ES-I3 (cell line): ENCODE data around the gene HEPACAM2.

ENCODE experiments used
- H3K36me3 ChIP-seq: 2 replicates; pipeline ENCODE4 v1.6.1; 2013; ENCODE audit warnings: mild to moderate bottlenecking, low read length, control low read depth, moderate library complexity; ENCODE audit not compliant: insufficient read depth
- H3K4me1 ChIP-seq: 2 replicates; pipeline ENCODE4 v1.6.1; 2013; ENCODE audit warnings: mild to moderate bottlenecking, control low read depth, low read length; ENCODE audit not compliant: insufficient read depth
- H3K9ac ChIP-seq: 2 replicates; pipeline ENCODE4 v1.6.1; 2013; ENCODE audit warnings: low read depth, mild to moderate bottlenecking, low read length, moderate library complexity
- H3K9me3 ChIP-seq: 2 replicates; pipeline ENCODE4 v1.6.1; 2013; ENCODE audit warnings: mild to moderate bottlenecking, low read length, moderate library complexity; ENCODE audit not compliant: control insufficient read depth, insufficient read depth

Gene HEPACAM2

DNA sequence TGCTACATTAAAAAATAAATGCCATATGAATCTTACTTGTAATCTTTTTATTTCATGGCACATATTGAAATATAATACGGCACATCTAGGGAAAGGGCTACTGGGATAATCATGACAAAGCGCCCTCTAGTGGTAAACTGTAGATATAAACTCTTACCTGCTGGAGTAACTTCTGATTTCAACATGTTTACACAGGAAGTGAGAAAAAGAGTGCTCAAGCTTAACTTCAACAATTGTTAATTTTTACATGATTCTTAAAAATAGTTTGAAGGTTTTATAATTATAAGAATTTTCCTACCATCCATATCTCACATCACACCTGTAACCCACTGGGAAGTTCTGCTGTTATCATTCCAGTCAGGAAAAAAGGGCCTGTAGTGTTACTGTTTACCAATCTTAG is 2.0 kb upstream of the HEPACAM2 start:
- H3K9ac ChIP-seq = no peak overlapping the region
- H3K36me3 ChIP-seq = no peaks in the 10 kb centered on the region

DNA sequence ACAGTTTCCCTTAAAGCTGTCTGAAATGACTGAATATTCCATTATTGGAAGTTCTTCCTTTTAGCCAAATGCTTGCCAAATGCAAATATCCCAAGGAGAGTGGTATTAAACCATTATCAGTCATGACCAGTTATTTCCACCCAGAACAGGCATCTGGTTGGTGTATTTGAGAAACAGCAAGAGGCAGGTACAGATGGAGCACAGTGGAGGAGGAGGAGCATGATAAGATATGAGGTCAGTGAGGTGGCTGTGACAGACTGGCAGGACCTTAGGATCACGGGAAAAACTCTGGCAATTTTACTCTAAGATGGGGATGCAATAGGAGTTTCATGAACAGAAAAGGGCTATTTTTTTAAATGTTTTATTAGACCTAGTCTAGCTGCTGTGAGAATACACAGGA is 6.4 kb downstream of the HEPACAM2 start:
- H3K36me3 ChIP-seq = no peaks in the 10 kb centered on the region

More for the DNA sequence above, 2.0 kb upstream of the HEPACAM2 start:
- Histone ChIP-seq H3K4me1 (no peaks in the 10 kb centered on the region), H3K9me3 (no peaks in the 10 kb centered on the region)

DNA sequence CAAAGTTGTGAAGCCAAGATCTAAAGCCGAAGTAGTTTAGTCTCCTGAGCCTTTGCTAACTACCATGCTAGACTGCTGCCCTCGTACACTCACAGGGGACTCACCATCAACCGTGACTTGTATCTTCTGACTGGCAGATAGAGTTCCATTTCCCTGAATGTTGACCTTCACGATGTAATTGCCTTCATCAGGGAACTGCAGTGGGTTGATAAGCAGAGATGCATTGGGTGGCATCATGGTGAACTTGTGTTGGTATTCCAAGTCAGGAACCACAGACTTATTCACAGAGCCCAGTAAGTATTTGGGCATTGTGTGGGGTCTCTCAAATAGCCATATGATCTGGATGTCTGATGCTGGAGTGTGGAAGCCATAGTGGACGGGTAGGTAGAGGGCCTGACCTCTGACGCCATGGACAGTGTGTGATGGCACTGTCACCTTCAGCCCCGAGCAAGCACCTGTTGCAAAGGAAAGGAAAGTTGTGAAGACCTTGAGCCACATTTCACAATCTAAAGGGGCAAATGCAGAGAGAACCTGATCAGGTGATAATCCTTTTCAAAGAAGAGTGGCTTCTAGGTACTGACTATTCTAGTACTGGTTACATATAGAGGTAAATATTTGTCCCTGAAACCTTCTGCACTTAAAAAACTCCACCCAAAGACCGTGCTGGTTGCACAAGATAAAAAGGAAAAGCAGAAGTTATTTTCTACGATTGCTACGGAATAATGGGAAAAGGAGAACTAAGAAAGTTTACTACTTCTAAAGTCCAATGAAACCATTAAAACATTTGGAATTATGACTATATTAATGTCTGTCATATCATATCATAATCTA is 7.1 kb downstream of the HEPACAM2 start:
- H3K9ac ChIP-seq = no peak overlapping the region
- no peaks in the 10 kb centered on the region for H3K9me3 ChIP-seq
- no peaks in the 10 kb centered on the region for H3K36me3 ChIP-seq
- H3K4me1 ChIP-seq = no peaks in the 10 kb centered on the region

More for the DNA sequence above, 6.4 kb downstream of the HEPACAM2 start:
- no peaks in the 10 kb centered on the region for H3K4me1 ChIP-seq
- no peaks in the 10 kb centered on the region for H3K9me3 ChIP-seq
- no peak overlapping the region for H3K9ac ChIP-seq

DNA sequence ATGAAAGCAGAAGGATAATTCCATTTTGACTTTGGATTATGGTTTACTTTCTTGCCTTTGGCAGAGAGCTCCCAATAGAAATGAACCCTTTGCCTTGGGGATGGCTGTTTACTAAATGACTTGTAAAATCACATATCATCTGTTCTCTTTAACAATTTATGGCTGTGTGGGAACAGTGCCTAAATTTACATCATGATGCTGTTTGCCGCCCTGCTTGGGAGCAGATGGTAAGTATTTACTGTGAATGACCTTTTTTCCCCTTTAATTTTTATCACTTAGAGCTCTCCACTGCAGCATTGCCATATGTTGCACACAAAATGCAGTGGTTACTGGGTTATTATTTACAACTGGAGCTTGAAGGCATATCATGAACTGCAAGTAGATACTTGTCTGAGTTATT is 13.4 kb downstream of the HEPACAM2 start:
- Histone ChIP-seq H3K4me1 (no peaks in the 10 kb centered on the region), H3K9me3 (no peaks in the 10 kb centered on the region), H3K9ac (no peak overlapping the region), H3K36me3 (no peaks in the 10 kb centered on the region)

DNA sequence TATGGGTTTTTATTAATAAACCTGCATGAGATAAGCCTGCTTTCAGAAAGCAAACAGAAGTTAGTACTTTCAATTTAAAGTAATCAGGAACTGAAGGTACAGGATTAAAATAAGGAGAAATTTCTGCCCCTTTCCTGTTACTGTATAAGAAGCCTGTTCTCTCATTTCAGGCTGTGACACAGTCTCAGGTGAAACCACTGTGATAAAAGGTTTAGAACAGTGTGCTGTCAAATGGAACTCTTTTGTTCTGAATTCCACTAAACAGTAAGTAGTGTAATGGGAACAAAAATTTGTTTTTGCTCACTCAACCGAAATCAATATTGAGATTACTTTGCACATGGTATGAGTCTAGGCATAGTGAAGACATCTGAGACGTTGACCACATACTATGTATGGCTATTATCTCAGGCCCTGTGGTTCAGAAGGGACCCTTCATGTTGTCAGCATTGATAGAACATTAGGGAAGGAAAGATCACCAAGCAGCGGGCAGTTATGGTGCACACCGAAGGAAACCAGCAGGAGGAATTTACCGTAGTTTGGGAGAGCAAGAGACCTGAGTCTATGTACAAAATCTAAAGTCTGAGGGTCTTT is 14.9 kb downstream of the HEPACAM2 start:
- Histone ChIP-seq H3K4me1 (no peaks in the 10 kb centered on the region), H3K9me3 (no peaks in the 10 kb centered on the region), H3K9ac (no peak overlapping the region), H3K36me3 (no peaks in the 10 kb centered on the region)

DNA sequence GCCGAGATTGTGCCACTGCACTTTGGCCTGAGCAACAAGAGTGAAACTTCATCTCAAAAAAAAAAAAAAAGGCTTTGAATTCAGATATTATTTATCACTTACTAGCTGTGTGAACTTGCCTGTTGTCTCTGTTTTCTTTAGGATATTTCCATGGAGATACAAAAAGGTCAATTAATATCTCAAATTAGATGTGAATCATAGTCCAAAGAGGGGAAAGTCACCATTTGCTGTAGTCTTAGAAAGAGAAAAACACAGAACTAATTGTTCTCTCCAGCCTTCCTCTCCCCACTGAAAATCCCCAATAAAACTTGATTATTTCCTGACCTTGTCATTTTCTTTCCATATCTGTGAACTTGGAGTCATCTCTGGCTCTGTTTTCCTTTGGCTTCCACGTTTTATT is 21.2 kb downstream of the HEPACAM2 start:
- no peaks in the 10 kb centered on the region for H3K36me3 ChIP-seq
- H3K4me1 ChIP-seq = no peaks in the 10 kb centered on the region
- H3K9ac ChIP-seq = no peak overlapping the region

DNA sequence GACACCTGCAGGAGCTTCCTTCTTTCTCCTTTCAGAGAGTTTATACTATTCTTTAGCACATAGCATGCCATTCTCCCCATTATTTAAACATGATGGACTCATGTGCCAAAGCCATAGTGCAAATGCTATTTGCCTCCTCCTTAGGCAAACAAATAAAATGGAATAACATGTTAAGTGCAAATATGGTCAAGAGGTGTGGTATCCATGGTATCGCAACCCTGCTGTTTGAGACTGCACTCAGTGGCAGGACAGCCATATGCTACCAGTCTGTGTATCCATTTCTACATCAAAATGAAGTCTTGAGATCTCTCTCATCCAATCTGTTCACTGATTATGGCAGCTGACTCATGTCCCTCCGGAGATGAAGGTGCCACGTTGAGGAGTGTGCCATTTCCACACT is 22.8 kb downstream of the HEPACAM2 start:
- H3K9me3 ChIP-seq = no peaks in the 10 kb centered on the region
- no peaks in the 10 kb centered on the region for H3K36me3 ChIP-seq
- no peaks in the 10 kb centered on the region for H3K4me1 ChIP-seq
- no peak overlapping the region for H3K9ac ChIP-seq

More for the DNA sequence above, 21.2 kb downstream of the HEPACAM2 start:
- no peaks in the 10 kb centered on the region for H3K9me3 ChIP-seq

DNA sequence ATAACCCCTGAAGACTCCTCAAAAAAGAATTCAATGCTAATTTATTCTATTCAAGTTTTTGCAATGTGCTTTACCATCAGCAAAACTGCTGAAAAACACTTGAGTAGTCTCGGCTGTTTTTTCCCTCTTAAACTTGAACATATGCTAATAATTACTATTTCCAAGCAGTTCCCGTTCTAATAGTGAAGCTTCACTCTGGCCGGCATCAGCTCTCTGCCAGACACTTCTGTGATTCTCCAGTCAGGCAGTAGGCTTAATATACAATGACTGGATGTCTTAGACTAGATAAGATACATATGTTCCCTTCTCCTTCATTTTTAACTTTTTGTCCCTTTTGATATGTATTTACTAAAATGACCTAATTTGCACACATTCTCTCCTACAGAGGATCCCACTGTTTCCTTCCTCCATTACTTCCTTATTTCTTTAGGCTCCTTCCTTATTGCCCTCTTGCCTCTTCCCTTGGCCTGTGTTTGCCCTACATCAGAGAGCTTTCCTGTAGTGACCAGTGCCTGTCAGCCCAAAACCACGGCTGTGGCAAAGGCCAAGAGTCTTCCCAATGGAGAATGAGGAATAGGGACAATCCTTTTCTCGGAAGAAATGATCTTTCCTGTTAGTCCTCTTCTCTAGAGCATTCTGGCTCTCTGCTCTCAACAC is 23.5 kb downstream of the HEPACAM2 start:
- no peak overlapping the region for H3K9ac ChIP-seq
- no peaks in the 10 kb centered on the region for H3K36me3 ChIP-seq
- H3K4me1 ChIP-seq = no peaks in the 10 kb centered on the region
- no peaks in the 10 kb centered on the region for H3K9me3 ChIP-seq

DNA sequence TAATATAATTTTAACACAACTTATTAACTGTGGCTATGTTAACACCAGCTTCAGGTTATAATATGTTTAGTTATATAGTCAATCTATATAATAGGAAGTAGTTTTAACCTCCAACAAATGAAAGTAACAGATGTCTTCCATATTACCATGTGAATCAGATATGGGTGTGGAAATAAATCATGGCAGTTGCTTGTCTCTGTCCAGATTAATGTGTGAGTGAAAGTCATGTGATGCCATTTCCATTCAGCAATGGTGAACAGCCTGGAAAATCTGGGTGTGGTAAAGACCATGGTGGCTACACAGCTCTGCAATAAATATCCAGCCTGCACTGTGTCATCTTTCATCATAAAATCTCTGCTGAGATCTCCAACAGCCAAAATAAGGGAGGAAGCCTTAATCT is 27.8 kb downstream of the HEPACAM2 start:
- Histone ChIP-seq H3K9ac (no peak overlapping the region), H3K4me1 (no peaks in the 10 kb centered on the region), H3K9me3 (no peaks in the 10 kb centered on the region), H3K36me3 (no peaks in the 10 kb centered on the region)

DNA sequence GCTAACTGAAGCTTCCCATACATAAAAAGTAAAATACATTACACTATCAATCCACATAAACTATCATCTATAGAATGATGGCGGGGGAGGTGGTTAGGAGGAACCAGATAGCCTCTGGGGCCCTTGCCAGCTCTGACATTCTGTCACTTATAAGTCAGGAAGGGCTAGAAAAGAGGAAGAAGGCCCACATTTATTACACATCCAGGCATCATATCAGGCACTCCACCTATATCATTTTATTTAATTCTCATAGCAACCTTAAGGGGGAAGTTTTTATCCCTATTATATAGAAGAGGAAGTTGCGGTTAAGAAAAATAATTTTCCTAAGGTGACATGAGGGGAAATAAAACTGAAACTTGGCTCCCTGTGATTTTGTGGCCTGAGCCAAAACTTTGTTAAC is 29.9 kb downstream of the HEPACAM2 start:
- Histone ChIP-seq H3K9me3 (no peaks in the 10 kb centered on the region), H3K36me3 (no peaks in the 10 kb centered on the region), H3K9ac (no peak overlapping the region), H3K4me1 (no peaks in the 10 kb centered on the region)

DNA sequence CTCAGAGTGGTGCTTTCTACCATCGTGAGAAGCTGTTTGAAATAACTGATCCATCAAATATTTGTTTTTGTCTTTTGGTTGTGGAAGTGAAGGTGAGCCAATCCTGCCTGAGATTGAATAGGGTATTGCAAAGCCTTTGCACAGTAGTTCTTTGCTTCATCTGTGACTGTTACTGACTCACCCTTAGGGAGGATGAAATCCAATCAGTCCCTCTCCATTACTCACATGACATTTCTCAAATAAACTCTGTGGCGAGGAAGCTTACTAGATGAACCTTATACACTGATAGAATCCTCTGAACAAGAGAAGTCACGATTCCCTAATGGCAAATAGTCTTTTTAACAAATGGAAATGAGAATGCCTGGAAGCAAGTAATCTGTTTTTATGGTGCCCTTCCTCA is 31.9 kb downstream of the HEPACAM2 start:
- no peaks in the 10 kb centered on the region for H3K9me3 ChIP-seq
- no peak overlapping the region for H3K9ac ChIP-seq
- H3K36me3 ChIP-seq = no peaks in the 10 kb centered on the region
- no peaks in the 10 kb centered on the region for H3K4me1 ChIP-seq

DNA sequence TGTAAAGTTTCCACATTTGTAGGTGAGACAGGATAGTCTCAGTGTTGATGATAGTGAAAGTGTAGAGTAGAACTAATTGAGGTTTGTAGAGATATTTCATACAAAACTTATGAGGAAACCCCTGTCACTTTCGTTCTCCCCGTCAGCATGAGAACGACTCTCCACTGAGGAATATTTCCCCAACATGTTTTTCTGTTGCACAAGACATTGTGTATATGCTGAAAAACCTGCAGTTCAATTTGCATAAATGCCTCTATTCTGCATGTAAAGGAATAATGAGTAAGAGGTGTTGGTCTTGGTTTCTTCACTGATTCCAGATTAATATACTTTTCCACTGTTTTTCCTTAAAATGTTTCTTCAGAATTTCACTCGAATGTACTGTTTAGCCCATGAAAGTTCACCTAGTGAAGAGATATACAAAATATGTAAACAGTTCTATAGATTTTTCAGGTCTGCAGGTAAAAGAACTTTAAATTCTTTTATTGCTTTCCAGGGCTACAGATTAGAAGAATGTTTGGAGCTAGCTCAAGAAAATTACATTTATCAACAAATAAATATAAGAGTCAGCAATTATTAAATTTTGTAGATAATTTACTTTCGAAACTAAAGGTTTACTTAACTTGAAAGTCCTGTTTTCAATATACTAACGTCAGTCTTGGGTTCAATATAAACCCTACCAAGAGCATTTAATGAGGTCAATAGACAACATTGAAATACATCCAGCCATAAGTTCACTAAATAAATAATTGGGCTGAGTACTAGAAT is 37.2 kb downstream of the HEPACAM2 start:
- Histone ChIP-seq H3K4me1 (no peaks in the 10 kb centered on the region), H3K36me3 (no peaks in the 10 kb centered on the region), H3K9me3 (no peaks in the 10 kb centered on the region), H3K9ac (no peak overlapping the region)

DNA sequence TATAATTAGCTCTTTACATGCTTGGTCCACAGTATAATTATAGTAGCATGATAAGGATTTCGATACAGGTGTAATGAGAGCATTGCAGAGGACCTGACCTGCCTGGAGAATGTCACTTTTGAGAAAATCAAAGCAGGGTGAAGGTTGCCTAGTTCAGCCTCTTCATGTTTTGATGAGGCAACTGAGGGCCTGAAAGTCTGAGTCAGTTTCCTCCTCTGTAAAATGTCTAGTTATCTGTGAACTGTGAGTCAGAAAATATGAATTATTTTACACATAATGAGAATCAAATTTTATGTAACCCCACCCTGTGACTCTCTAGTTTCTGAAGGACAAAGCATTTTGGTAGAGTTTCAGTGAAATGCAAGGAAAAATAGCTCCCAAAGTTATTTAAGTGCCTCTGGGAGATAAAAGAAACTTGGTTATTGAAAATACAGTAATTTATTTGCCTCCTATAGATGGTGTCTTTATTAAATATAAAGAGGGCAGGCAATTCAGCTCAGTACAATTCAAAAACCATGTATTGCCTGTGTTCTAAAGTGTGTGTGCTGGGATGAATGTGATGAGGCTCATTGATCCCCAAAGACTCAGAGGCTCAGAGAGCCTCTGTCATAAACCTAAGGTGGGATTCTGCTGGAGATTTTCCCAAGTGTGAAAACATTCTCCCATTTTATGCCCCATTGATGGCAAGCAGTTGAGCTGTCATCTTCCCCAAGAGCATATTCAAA is 40.8 kb downstream of the HEPACAM2 start:
- no peak overlapping the region for H3K9ac ChIP-seq
- no peaks in the 10 kb centered on the region for H3K36me3 ChIP-seq
- no peaks in the 10 kb centered on the region for H3K9me3 ChIP-seq
- no peaks in the 10 kb centered on the region for H3K4me1 ChIP-seq

DNA sequence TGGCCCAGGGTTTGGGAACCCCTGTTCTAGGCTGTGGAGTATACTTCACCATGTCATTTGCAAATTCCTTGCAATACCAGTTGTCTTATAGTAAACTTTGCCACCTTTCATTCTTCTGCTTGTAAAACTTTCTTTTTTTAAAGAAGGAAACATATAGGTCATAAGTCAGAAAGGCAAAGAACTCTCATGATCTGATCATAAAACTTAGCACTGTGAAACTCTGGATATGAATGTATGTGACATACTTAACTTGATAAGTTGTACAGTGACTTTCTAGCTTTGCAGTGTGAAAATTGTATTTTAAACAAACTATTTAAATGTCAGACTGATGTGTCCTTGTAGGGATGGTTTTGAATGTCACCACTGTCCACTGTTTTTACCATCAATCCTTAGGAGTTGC is 47.1 kb downstream of the HEPACAM2 start:
- H3K9me3 ChIP-seq = no peaks in the 10 kb centered on the region
- no peak overlapping the region for H3K9ac ChIP-seq
- no peaks in the 10 kb centered on the region for H3K4me1 ChIP-seq
- H3K36me3 ChIP-seq = no peaks in the 10 kb centered on the region
